Trophoblast cell (in vitro differentiated cells and primary cell): Measurements from ENCODE around the gene PCP4.

Source experiments
- DNase-seq, 2 donors: peaks; one replicate each; pipeline ENCODE4 v3.0.0-alpha.2; 2016
- H2AFZ ChIP-seq: 2 replicates; pipeline ENCODE4 v1.6.1; 2013; ENCODE audit warnings: low read length, moderate library complexity, mild to moderate bottlenecking; ENCODE audit not compliant: insufficient read depth, poor library complexity
- H2AK5ac ChIP-seq: 2 replicates; pipeline ENCODE4 v1.6.1; 2013; ENCODE audit warnings: mild to moderate bottlenecking, low read length
- H2BK120ac ChIP-seq: 2 replicates; pipeline ENCODE4 v1.6.1; 2013; ENCODE audit warnings: low read length, mild to moderate bottlenecking, moderate library complexity; ENCODE audit not compliant: insufficient read depth, poor library complexity
- H2BK12ac ChIP-seq: 2 replicates; pipeline ENCODE4 v1.6.1; 2013; ENCODE audit warnings: mild to moderate bottlenecking, low read length, moderate library complexity
- H2BK5ac ChIP-seq: 2 replicates; pipeline ENCODE4 v1.6.1; 2013; ENCODE audit warnings: low read length, low read depth, moderate library complexity, mild to moderate bottlenecking; ENCODE audit not compliant: poor library complexity
- H3K14ac ChIP-seq: 2 replicates; pipeline ENCODE4 v1.6.1; 2013; ENCODE audit warnings: mild to moderate bottlenecking, low read length
- H3K18ac ChIP-seq: 2 replicates; pipeline ENCODE4 v1.6.1; 2013; ENCODE audit warnings: mild to moderate bottlenecking, low read length
- H3K23ac ChIP-seq: 2 replicates; pipeline ENCODE4 v1.6.1; 2013; ENCODE audit warnings: low read length
- H3K27ac ChIP-seq: 2 replicates; pipeline ENCODE4 v1.5.1; 2013; ENCODE audit warnings: low read depth, mild to moderate bottlenecking, inconsistent platforms, low read length, moderate library complexity
- H3K27me3 ChIP-seq: 2 replicates; pipeline ENCODE4 v1.6.1; 2013; ENCODE audit warnings: inconsistent platforms, mild to moderate bottlenecking, low read length, moderate library complexity; ENCODE audit not compliant: insufficient read depth
- H3K36me3 ChIP-seq, 2 experiments: 1 replicate in 1 of 2; 2 replicates in 1 of 2; pipeline ENCODE4 v1.6.1; 2013; ENCODE audit warnings: low read length in 2 of 2, mild to moderate bottlenecking in 2 of 2, moderate library complexity in 1 of 2; ENCODE audit not compliant: insufficient read depth in 2 of 2, control insufficient read depth in 1 of 2
- H3K4ac ChIP-seq: 2 replicates; pipeline ENCODE4 v1.6.1; 2013; ENCODE audit warnings: low read depth, mild to moderate bottlenecking, low read length, moderate library complexity
- H3K4me1 ChIP-seq, 2 experiments: 1 replicate in 1 of 2; 2 replicates in 1 of 2; pipeline ENCODE4 v1.6.1; 2013; ENCODE audit warnings: low read length in 2 of 2, mild to moderate bottlenecking in 2 of 2, moderate library complexity in 1 of 2; ENCODE audit not compliant: insufficient read depth in 2 of 2, control insufficient read depth in 1 of 2
- H3K4me2 ChIP-seq: 2 replicates; pipeline ENCODE4 v1.6.1; 2013; ENCODE audit warnings: inconsistent platforms, mild to moderate bottlenecking, low read length, moderate library complexity
- H3K4me3 ChIP-seq: 2 replicates; pipeline ENCODE4 v1.5.1; 2013; ENCODE audit warnings: mild to moderate bottlenecking, low read depth, low read length, inconsistent platforms
- H3K79me1 ChIP-seq: one replicate; pipeline ENCODE4 v1.6.1; 2013; ENCODE audit warnings: low read length
- H3K79me2 ChIP-seq: 2 replicates; pipeline ENCODE4 v1.6.1; 2013; ENCODE audit warnings: low read length, mild to moderate bottlenecking; ENCODE audit not compliant: control insufficient read depth, insufficient read depth, poor library complexity
- H3K9ac ChIP-seq: 2 replicates; pipeline ENCODE4 v1.6.1; 2013; ENCODE audit warnings: mild to moderate bottlenecking, low read length
- H3K9me3 ChIP-seq: 2 replicates; pipeline ENCODE4 v1.6.1; 2013; ENCODE audit warnings: low read depth, mild to moderate bottlenecking, control low read depth, inconsistent platforms, low read length; ENCODE audit not compliant: insufficient read depth
- H4K12ac ChIP-seq: 2 replicates; pipeline ENCODE4 v1.6.1; 2013; ENCODE audit warnings: low read depth, mild to moderate bottlenecking, low read length, moderate library complexity
- H4K8ac ChIP-seq: 2 replicates; pipeline ENCODE4 v1.6.1; 2013; ENCODE audit warnings: low read depth, mild to moderate bottlenecking, low read length, moderate library complexity
- H4K91ac ChIP-seq: one replicate; pipeline ENCODE4 v1.6.1; 2013; ENCODE audit warnings: low read depth, mild to moderate bottlenecking, low read length, moderate library complexity
- WGBS: extraction: QIAGEN DNeasy Blood & Tissue Kit; methylation state at CpG from one replicate; pipeline ENCODE4 v1.1.7; 2013; ENCODE audit warnings: missing lambda C conversion rate; ENCODE audit not compliant: insufficient read length, insufficient coverage; ENCODE audit errors: extremely low coverage; 5-methylcytosine and 5-hydroxymethylcytosine counted together

The PCP4 gene

DNA sequence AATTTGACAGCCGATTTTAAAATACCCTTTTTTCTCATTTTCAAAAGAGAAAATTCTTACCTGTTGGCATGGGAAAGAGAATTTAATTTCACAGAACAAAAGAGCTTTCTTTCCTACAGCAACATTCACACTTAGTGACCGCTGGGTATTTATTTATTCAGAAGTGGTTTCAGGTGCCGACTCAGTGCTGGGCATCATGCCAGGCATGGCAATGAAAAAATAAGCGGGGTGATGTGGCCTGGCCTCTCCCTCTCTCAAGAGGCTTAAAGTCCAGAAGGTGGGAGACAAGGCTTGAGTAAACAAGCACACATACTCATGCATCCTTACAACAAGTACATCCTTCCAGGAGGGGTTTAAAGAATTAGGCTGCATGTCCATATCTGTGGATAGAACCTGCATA is 4.1 kb upstream of the PCP4 start:
- peaks cover 0 to 2% of the 10 kb centered on the region in 2 experiments for H3K4me1 ChIP-seq
- no peaks in the 10 kb centered on the region for H3K79me1 ChIP-seq
- H4K12ac ChIP-seq, result no peak overlapping the region
- H3K9ac ChIP-seq, result no peak overlapping the region
- no peak overlapping the region for H3K14ac ChIP-seq
- H3K9me3 ChIP-seq, result no peaks in the 10 kb centered on the region
- no peak for DNase-seq
- H3K23ac ChIP-seq, result no peak overlapping the region
- H3K27me3 ChIP-seq, result no peaks in the 10 kb centered on the region
- no peak overlapping the region for H3K18ac ChIP-seq
- no peaks in the 10 kb centered on the region for H3K36me3 ChIP-seq
- H2AK5ac ChIP-seq, result no peak overlapping the region
- H3K79me2 ChIP-seq, result no peaks in the 10 kb centered on the region
- no peak overlapping the region for H3K4ac ChIP-seq
- no peak overlapping the region for H3K4me3 ChIP-seq
- no peak overlapping the region for H2BK5ac ChIP-seq
- H2BK120ac ChIP-seq, result no peak overlapping the region
- H2AFZ ChIP-seq, result no peak overlapping the region
- WGBS, result no CpG with 5 or more reads among the region's 4 CpGs
- no peak overlapping the region for H2BK12ac ChIP-seq
- H3K4me2 ChIP-seq, result no peak overlapping the region
- H3K27ac ChIP-seq, result no peak overlapping the region
- H4K91ac ChIP-seq, result no peak overlapping the region
- H4K8ac ChIP-seq, result no peak overlapping the region

GRCh38 chr21:39866093-39866492 is 1.1 kb upstream of the PCP4 start:
- Histone ChIP-seq H3K23ac (no peak overlapping the region), H3K9ac (no peak overlapping the region), H2BK12ac (no peak overlapping the region), H3K27me3 (no peaks in the 10 kb centered on the region), H3K4me3 (no peak overlapping the region), H3K27ac (no peak overlapping the region), H3K79me2 (no peaks in the 10 kb centered on the region), H2BK120ac (no peak overlapping the region), H3K18ac (no peak overlapping the region), H3K79me1 (no peaks in the 10 kb centered on the region), H4K12ac (no peak overlapping the region), H2AFZ (no peak overlapping the region), H4K8ac (no peak overlapping the region), H3K4me2 (no peak overlapping the region), H3K9me3 (no peaks in the 10 kb centered on the region), H3K36me3 (no peaks in the 10 kb centered on the region), H4K91ac (no peak overlapping the region), H2BK5ac (no peak overlapping the region), H3K4me1 (peaks cover 0 to 2% of the 10 kb centered on the region in 2 experiments), H2AK5ac (no peak overlapping the region), H3K14ac (no peak overlapping the region), H3K4ac (no peak overlapping the region)
- no peak for DNase-seq
- WGBS, result no CpG with 5 or more reads among the region's 10 CpGs

GRCh38 chr21:39869141-39869818 is 2.0 kb downstream of the PCP4 start:
- no peak overlapping the region for H3K9ac ChIP-seq
- H3K4ac ChIP-seq, result no peak overlapping the region
- no peak overlapping the region for H2BK12ac ChIP-seq
- H3K79me1 ChIP-seq, result no peaks in the 10 kb centered on the region
- H4K91ac ChIP-seq, result no peak overlapping the region
- H3K4me1 ChIP-seq, result peaks cover 0 to 2% of the 10 kb centered on the region in 2 experiments
- H3K14ac ChIP-seq, result no peak overlapping the region
- H2BK120ac ChIP-seq, result no peak overlapping the region
- no peak overlapping the region for H2AFZ ChIP-seq
- H3K27me3 ChIP-seq, result no peaks in the 10 kb centered on the region
- no peak overlapping the region for H2AK5ac ChIP-seq
- no peak overlapping the region for H3K27ac ChIP-seq
- H3K23ac ChIP-seq, result no peak overlapping the region
- no peaks in the 10 kb centered on the region for H3K36me3 ChIP-seq
- no peak for DNase-seq
- no peaks in the 10 kb centered on the region for H3K79me2 ChIP-seq
- no peak overlapping the region for H4K8ac ChIP-seq
- no peak overlapping the region for H2BK5ac ChIP-seq
- no peak overlapping the region for H4K12ac ChIP-seq
- no peak overlapping the region for H3K4me3 ChIP-seq
- no peaks in the 10 kb centered on the region for H3K9me3 ChIP-seq
- no peak overlapping the region for H3K4me2 ChIP-seq
- H3K18ac ChIP-seq, result no peak overlapping the region
- WGBS, result no CpG with 5 or more reads among the region's 11 CpGs

GRCh38 chr21:39873687-39874086 is 6.4 kb downstream of the PCP4 start:
- H2BK5ac ChIP-seq, result no peak overlapping the region
- no peaks in the 10 kb centered on the region for H3K27me3 ChIP-seq
- H3K14ac ChIP-seq, result no peak overlapping the region
- H2BK120ac ChIP-seq, result no peak overlapping the region
- no peak overlapping the region for H2AK5ac ChIP-seq
- no peaks in the 10 kb centered on the region for H3K36me3 ChIP-seq
- H4K8ac ChIP-seq, result no peak overlapping the region
- H4K12ac ChIP-seq, result no peak overlapping the region
- H3K4me3 ChIP-seq, result no peak overlapping the region
- H4K91ac ChIP-seq, result no peak overlapping the region
- H3K4ac ChIP-seq, result no peak overlapping the region
- WGBS, result no CpG with 5 or more reads among the region's 1 CpG
- no peaks in the 10 kb centered on the region for H3K9me3 ChIP-seq
- H3K27ac ChIP-seq, result no peak overlapping the region
- no peak overlapping the region for H3K4me2 ChIP-seq
- no peak overlapping the region for H3K9ac ChIP-seq
- H2BK12ac ChIP-seq, result no peak overlapping the region
- no peak overlapping the region for H3K23ac ChIP-seq
- no peaks in the 10 kb centered on the region for H3K4me1 ChIP-seq
- no peak overlapping the region for H2AFZ ChIP-seq
- H3K79me1 ChIP-seq, result no peaks in the 10 kb centered on the region
- no peaks in the 10 kb centered on the region for H3K79me2 ChIP-seq
- H3K18ac ChIP-seq, result no peak overlapping the region
- DNase-seq, result no peak
